SK-N-SH (cell line): ENCODE results near the gene SPRED2. TPM values are rescaled to one million over a fixed set of nuclear protein-coding genes. Genes with fewer than 3 reads are reported as not detected.

Experiments
- CTCF ChIA-PET: fragments of 300-600, 350-600 bp; formaldehyde crosslinking; extraction: SDS; loops from one replicate; lab custom pipeline; 2021; lab: Yijun Ruan, JAX
- POLR2A ChIA-PET: fragments of 350-600 bp; sonication (Branson Sonifier 250); formaldehyde crosslinking; extraction: SDS; loops from one replicate; lab custom pipeline; 2020; ENCODE audit warnings: antibody characterized with exemption, inconsistent platforms; lab: Yijun Ruan, JAX
- DNase-seq: peaks from one replicate; pipeline ENCODE4 v3.0.0; 2012
- H2AFZ ChIP-seq: fragments of 200-600 bp; sonication (generic); 2 replicates; pipeline ENCODE4 v1.8.1; 2016; ENCODE audit warnings: antibody characterized with exemption, mild to moderate bottlenecking, low read depth
- H3F3A ChIP-seq: fragments of 200-600 bp; sonication (generic); replicated peaks from 2 replicates; pipeline ENCODE3; 2016; ENCODE audit warnings: antibody characterized with exemption, mild to moderate bottlenecking; ENCODE audit not compliant: insufficient read depth
- H3K27ac ChIP-seq, 2 experiments: fragments of 200-500 bp in 1 of 2; fragments of 200-600 bp in 1 of 2; sonication (Bioruptor generic) in 1 of 2; sonication (generic), shearing (Covaris generic) in 1 of 2; 2 replicates each; pipeline versions ENCODE4 v1.5.1 to v1.6.1; 2014 to 2016; ENCODE audit warnings: low read depth in 2 of 2, inconsistent platforms in 1 of 2, low read length in 1 of 2, mild to moderate bottlenecking in 1 of 2, mixed read lengths in 1 of 2
- H3K27me3 ChIP-seq: fragments of 200-600 bp; sonication (generic), shearing (Covaris generic); 2 replicates; pipeline ENCODE4 v1.6.1; 2016; ENCODE audit warnings: mixed run types; ENCODE audit not compliant: insufficient read depth
- H3K36me3 ChIP-seq, 2 experiments: fragments of 200-500 bp in 1 of 2; fragments of 200-600 bp in 1 of 2; sonication (Bioruptor generic) in 1 of 2; sonication (generic) in 1 of 2; replicated peaks in 1 of 2; 2 replicates each; pipeline versions ENCODE3 to v1.5.1; 2014 to 2016; ENCODE audit warnings: low read length in 1 of 2, mild to moderate bottlenecking in 1 of 2; ENCODE audit not compliant: insufficient read depth in 2 of 2, control insufficient read depth in 1 of 2
- H3K4me1 ChIP-seq, 2 experiments: fragments of 200-500 bp in 1 of 2; fragments of 200-600 bp in 1 of 2; sonication (Bioruptor generic) in 1 of 2; sonication (generic), shearing (Covaris generic) in 1 of 2; 2 replicates each; pipeline versions ENCODE4 v1.5.1 to v1.6.1; 2014 to 2016; ENCODE audit warnings: low read depth in 1 of 2, low read length in 1 of 2, mixed run types in 1 of 2; ENCODE audit not compliant: insufficient read depth in 2 of 2, control insufficient read depth in 1 of 2
- H3K4me2 ChIP-seq: fragments of 200-600 bp; sonication (generic), shearing (Covaris generic); 2 replicates; pipeline ENCODE4 v1.6.1; 2017; ENCODE audit warnings: mixed run types
- H3K4me3 ChIP-seq, 2 experiments: fragments of 200-500 bp in 1 of 2; fragments of 200-600 bp in 1 of 2; sonication (Bioruptor generic) in 1 of 2; sonication (generic), shearing (Covaris generic) in 1 of 2; 2 replicates each; pipeline versions ENCODE4 v1.5.1 to v1.8.1; 2014 to 2016; ENCODE audit warnings: low read depth in 2 of 2, inconsistent platforms in 1 of 2, low read length in 1 of 2, mild to moderate bottlenecking in 1 of 2, mixed read lengths in 1 of 2, moderate library complexity in 1 of 2
- H3K79me2 ChIP-seq: fragments of 200-600 bp; sonication (generic); 2 replicates; pipeline ENCODE4 v1.8.1; 2017; ENCODE audit warnings: mild to moderate bottlenecking; ENCODE audit not compliant: insufficient read depth
- H3K9ac ChIP-seq: fragments of 200-600 bp; sonication (generic); 2 replicates; pipeline ENCODE4 v1.6.1; 2017; ENCODE audit warnings: mixed run types
- H3K9me2 ChIP-seq: fragments of 200-600 bp; sonication (generic); 2 replicates; pipeline ENCODE4 v1.6.1; 2017; ENCODE audit warnings: mixed run types
- H3K9me3 ChIP-seq: fragments of 200-600 bp; sonication (generic); 2 replicates; pipeline ENCODE4 v1.6.1; 2017; ENCODE audit warnings: mixed run types, mild to moderate bottlenecking, moderate library complexity
- H4K20me1 ChIP-seq: fragments of 200-600 bp; sonication (generic); 2 replicates; pipeline ENCODE4 v1.6.1; 2017; ENCODE audit warnings: mild to moderate bottlenecking, mixed run types; ENCODE audit not compliant: insufficient read depth
- CHD2 ChIP-seq: fragments of 150-350 bp; IDR thresholded peaks from 2 replicates; pipeline ENCODE4 v1.6.1; 2018; ENCODE audit warnings: low read length; ENCODE audit not compliant: partially characterized antibody
- GABPA ChIP-seq: IDR thresholded peaks from 2 replicates; pipeline ENCODE4 v1.4.0; 2012; ENCODE audit warnings: low read depth, mild to moderate bottlenecking
- JUND ChIP-seq: IDR thresholded peaks from 2 replicates; pipeline ENCODE4 v1.4.0; 2012
- NRF1 ChIP-seq: IDR thresholded peaks from 2 replicates; pipeline ENCODE4 v1.6.1; 2012; ENCODE audit warnings: low read depth, mild to moderate bottlenecking, low read length
- RAD21 ChIP-seq: IDR thresholded peaks from 2 replicates; pipeline ENCODE4 v1.6.1; 2012; ENCODE audit warnings: mild to moderate bottlenecking, low read length
- RCOR1 ChIP-seq: fragments of 150-350 bp; IDR thresholded peaks from 2 replicates; pipeline ENCODE4 v1.6.1; 2017; ENCODE audit warnings: antibody characterized with exemption, low read length
- REST ChIP-seq: IDR thresholded peaks from 2 replicates; pipeline ENCODE4 v1.6.1; 2012; ENCODE audit warnings: mild to moderate bottlenecking, low read depth, low read length, moderate library complexity
- RFX5 ChIP-seq: IDR thresholded peaks from 2 replicates; pipeline ENCODE4 v1.6.1; 2012; ENCODE audit warnings: mild to moderate bottlenecking, improper control_type of control experiment, low read length
- SIN3A ChIP-seq: IDR thresholded peaks from 2 replicates; pipeline ENCODE4 v1.6.1; 2012; ENCODE audit warnings: low read depth, mild to moderate bottlenecking, low read length, moderate library complexity, borderline replicate concordance
- SMC3 ChIP-seq: IDR thresholded peaks from 2 replicates; pipeline ENCODE4 v1.6.1; 2012; ENCODE audit warnings: low read depth, low read length, improper control_type of control experiment
- TAF1 ChIP-seq: IDR thresholded peaks from 2 replicates; pipeline ENCODE4 v1.6.1; 2012; ENCODE audit warnings: low read depth, mild to moderate bottlenecking, low read length, moderate library complexity, borderline replicate concordance
- TEAD4 ChIP-seq: IDR thresholded peaks from 2 replicates; pipeline ENCODE4 v1.4.0; 2012; ENCODE audit warnings: mild to moderate bottlenecking, borderline replicate concordance; ENCODE audit not compliant: insufficient read depth
- WGBS: methylation state at CpG from one replicate; pipeline ENCODE4 v1.1.6; 2017; ENCODE audit warnings: low lambda C conversion rate; 5-methylcytosine and 5-hydroxymethylcytosine counted together
- polyA plus RNA-seq, 3 experiments: library from polyadenylated mRNA; depleted of rRNA; stranded (reverse); fragments of >200 nt; gene quantifications; 2 replicates each; pipeline ENCODE4 v1.2.3, GENCODE V29; 2012
- TF ChIP-seq, protein P1 (sequence below): fragments of 150-350 bp; IDR thresholded peaks from 2 replicates; pipeline ENCODE4 v1.6.1; 2016; ENCODE audit warnings: mild to moderate bottlenecking, low read depth, low read length
- TF ChIP-seq, protein P2 (sequence below): IDR thresholded peaks from 2 replicates; pipeline ENCODE4 v1.4.0; 2012; ENCODE audit warnings: low read depth, borderline replicate concordance

The SPRED2 gene
- polyA plus RNA-seq, 1 of the 3 experiments (the other 2 are of a cell fraction), result 21.9 TPM

DNA sequence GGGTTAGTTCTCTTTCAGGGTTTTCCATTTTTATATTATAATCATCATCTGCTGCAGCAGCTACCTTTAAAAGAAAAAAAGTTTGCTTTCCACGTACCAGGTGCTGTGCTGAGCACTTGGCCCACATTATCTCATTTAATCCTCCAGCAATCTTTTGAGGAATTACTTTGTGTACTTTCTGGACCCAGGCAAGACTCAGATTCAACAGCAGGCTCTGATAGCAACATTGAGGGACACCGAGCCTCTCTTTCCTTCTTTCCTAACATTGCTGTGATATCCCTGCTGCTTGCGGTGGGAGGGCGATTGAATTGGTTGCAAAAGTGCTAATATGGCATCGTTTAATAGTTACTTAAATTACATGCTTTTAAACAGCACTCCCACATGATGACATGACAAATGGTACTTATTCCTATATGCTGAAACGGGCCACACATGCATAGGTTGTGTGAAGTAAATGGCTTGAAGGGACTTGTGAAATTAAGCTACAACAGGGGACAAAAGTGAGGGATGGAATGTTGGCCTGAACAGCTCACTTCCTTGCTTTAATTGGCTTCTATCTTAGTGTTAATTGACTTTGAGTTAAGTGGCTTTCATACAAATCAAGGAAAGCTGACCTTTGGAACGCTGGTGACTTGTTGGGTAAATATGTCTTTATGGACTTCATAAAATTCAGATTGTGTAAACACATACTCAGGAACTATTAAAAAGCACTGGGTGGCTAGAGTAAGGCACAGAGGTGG, 21.2 kb downstream of the SPRED2 start:
- no peak overlapping the region for H3K4me2 ChIP-seq
- ChIA-PET CTCF (interaction anchor here (0.9 kb wide), 1 partner anchor 9 kb away, joined by 3 read pairs; no protein-coding TSS in a partner anchor), POLR2A (no interaction called here)
- H3K79me2 ChIP-seq, result peaks cover 98% of the 10 kb centered on the region
- no peak overlapping the region for H3K4me3 ChIP-seq
- 89% methylated on average over 7 of the region's 7 CpGs for WGBS
- H3K4me1 ChIP-seq, result peaks cover 28 to 34% of the 10 kb centered on the region in 2 experiments; a peak in 3 of 4 replicates
- no peak overlapping the region for H2AFZ ChIP-seq
- H3F3A ChIP-seq, result peaks cover 4% of the 10 kb centered on the region
- DNase-seq, result no peak
- peaks cover 100% of the 10 kb centered on the region for H4K20me1 ChIP-seq
- no peaks in the 10 kb centered on the region for H3K27me3 ChIP-seq
- H3K9ac ChIP-seq, result no peak overlapping the region
- no peaks in the 10 kb centered on the region for H3K9me3 ChIP-seq
- no peaks in the 10 kb centered on the region for H3K36me3 ChIP-seq
- TF ChIP-seq, protein P1, sequence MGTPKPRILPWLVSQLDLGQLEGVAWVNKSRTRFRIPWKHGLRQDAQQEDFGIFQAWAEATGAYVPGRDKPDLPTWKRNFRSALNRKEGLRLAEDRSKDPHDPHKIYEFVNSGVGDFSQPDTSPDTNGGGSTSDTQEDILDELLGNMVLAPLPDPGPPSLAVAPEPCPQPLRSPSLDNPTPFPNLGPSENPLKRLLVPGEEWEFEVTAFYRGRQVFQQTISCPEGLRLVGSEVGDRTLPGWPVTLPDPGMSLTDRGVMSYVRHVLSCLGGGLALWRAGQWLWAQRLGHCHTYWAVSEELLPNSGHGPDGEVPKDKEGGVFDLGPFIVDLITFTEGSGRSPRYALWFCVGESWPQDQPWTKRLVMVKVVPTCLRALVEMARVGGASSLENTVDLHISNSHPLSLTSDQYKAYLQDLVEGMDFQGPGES, result no peak
- TF ChIP-seq JUND (no peak), CHD2 (no peak), REST (no peak), TEAD4 (no peak), RCOR1 (no peak), RAD21 (no peak), SIN3A (no peak), SMC3 (no peak), NRF1 (no peak), TAF1 (no peak), GABPA (no peak), RFX5 (no peak)
- TF ChIP-seq, protein P2, sequence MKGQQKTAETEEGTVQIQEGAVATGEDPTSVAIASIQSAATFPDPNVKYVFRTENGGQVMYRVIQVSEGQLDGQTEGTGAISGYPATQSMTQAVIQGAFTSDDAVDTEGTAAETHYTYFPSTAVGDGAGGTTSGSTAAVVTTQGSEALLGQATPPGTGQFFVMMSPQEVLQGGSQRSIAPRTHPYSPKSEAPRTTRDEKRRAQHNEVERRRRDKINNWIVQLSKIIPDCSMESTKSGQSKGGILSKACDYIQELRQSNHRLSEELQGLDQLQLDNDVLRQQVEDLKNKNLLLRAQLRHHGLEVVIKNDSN, result no peak
- no peak overlapping the region for H3K27ac ChIP-seq
- H3K9me2 ChIP-seq, result no peaks in the 10 kb centered on the region
